Esophagus muscularis mucosa (tissue), 4 donors: Measurements from ENCODE around the gene GUCA2A. TPM values are rescaled to one million over a fixed set of nuclear protein-coding genes. Genes with fewer than 3 reads are reported as not detected.

ENCODE experiments used
- DNase-seq: peaks from one replicate; pipeline ENCODE4 v3.0.0-alpha.2; 2017; ENCODE audit errors: extremely low spot score
- H3K27ac ChIP-seq, 4 donors: fragments of 200-600 bp; sonication (generic); replicated peaks in 1 of 4; 1 replicate in 3 of 4; 2 replicates in 1 of 4; pipeline ENCODE4 v1.5.1; 2016 to 2019; ENCODE audit warnings: mild to moderate bottlenecking in 1 of 4
- H3K27me3 ChIP-seq, 4 donors: fragments of 200-600 bp; sonication (generic); one replicate each; pipeline versions ENCODE4 v1.5.1 to v1.6.0; 2016 to 2019
- H3K36me3 ChIP-seq, 4 donors: fragments of 200-600 bp; sonication (generic); one replicate each; pipeline ENCODE4 v1.5.1; 2016 to 2019
- H3K4me1 ChIP-seq, 4 donors: fragments of 200-600 bp; sonication (generic); one replicate each; pipeline ENCODE4 v1.5.1; 2016 to 2019
- H3K4me3 ChIP-seq, 4 donors: fragments of 200-600 bp; sonication (generic); 1 replicate in 2 of 4; 2 replicates in 2 of 4; pipeline ENCODE4 v1.5.1; 2016 to 2019; ENCODE audit warnings: mild to moderate bottlenecking in 4 of 4, moderate library complexity in 1 of 4
- H3K9me3 ChIP-seq, 4 donors: fragments of 200-600 bp; sonication (generic); 1 replicate in 3 of 4; 2 replicates in 1 of 4; pipeline ENCODE4 v1.5.1; 2016 to 2019
- EP300 ChIP-seq: sonication (generic); formaldehyde crosslinking; IDR thresholded peaks from one replicate; pipeline ENCODE4 v1.6.1; 2017; ENCODE audit warnings: antibody characterized with exemption
- POLR2A ChIP-seq: fragments of 450-650 bp; IDR thresholded peaks from one replicate; pipeline ENCODE4 v1.6.1; 2017; ENCODE audit warnings: antibody characterized with exemption, moderate library complexity, mild to moderate bottlenecking, low read depth
- POLR2AphosphoS5 ChIP-seq, 2 donors: sonication (generic); formaldehyde crosslinking; IDR thresholded peaks; one replicate each; pipeline ENCODE4 v1.6.1; 2017; ENCODE audit warnings: antibody characterized with exemption in 2 of 2
- WGBS: methylation state at CpG from one replicate; pipeline ENCODE4 v1.1.5; 2018; 5-methylcytosine and 5-hydroxymethylcytosine counted together
- intact Hi-C: fragments of 100-400 bp; cut with DNase I; formaldehyde crosslinking; loops from one replicate; pipeline ENCODE4 v1.15.1; 2023
- total RNA-seq, 4 donors: library from RNA; depleted of rRNA; stranded (reverse); fragments of >200 nt; gene quantifications; one replicate each; pipeline versions ENCODE4 v1.1.0 to v1.2.1, GENCODE V29; 2016
- TF ChIP-seq, protein P1 (sequence below), 3 experiments: fragments of 200-600 bp in 2 of 3; fragments of 450-650 bp in 1 of 3; sonication (generic) in 2 of 3; IDR thresholded peaks; one replicate each; pipeline ENCODE4 v1.5.1; 2017 to 2019; ENCODE audit warnings: antibody characterized with exemption in 3 of 3, mild to moderate bottlenecking in 2 of 3, moderate library complexity in 1 of 3

GUCA2A gene
- total RNA-seq, 4 donors from 2014 or later = not detected

- no peak for DNase-seq
- WGBS = 89% methylated on average over 3 of the region's 3 CpGs
- Histone ChIP-seq H3K4me3 (no peak overlapping the region), H3K4me1 (peaks cover 0 to 16% (median 6%) of the 10 kb centered on the region in 4 donors), H3K27me3 (no peaks in the 10 kb centered on the region), H3K9me3 (no peaks in the 10 kb centered on the region), H3K27ac (no peak overlapping the region), H3K36me3 (peaks cover 0 to 21% (median 5%) of the 10 kb centered on the region in 4 donors)
- TF ChIP-seq, protein P1, sequence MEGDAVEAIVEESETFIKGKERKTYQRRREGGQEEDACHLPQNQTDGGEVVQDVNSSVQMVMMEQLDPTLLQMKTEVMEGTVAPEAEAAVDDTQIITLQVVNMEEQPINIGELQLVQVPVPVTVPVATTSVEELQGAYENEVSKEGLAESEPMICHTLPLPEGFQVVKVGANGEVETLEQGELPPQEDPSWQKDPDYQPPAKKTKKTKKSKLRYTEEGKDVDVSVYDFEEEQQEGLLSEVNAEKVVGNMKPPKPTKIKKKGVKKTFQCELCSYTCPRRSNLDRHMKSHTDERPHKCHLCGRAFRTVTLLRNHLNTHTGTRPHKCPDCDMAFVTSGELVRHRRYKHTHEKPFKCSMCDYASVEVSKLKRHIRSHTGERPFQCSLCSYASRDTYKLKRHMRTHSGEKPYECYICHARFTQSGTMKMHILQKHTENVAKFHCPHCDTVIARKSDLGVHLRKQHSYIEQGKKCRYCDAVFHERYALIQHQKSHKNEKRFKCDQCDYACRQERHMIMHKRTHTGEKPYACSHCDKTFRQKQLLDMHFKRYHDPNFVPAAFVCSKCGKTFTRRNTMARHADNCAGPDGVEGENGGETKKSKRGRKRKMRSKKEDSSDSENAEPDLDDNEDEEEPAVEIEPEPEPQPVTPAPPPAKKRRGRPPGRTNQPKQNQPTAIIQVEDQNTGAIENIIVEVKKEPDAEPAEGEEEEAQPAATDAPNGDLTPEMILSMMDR (IDR thresholded peaks at IDR 0.05) = no peak
- no peak for TF ChIP-seq POLR2AphosphoS5 (IDR thresholded peaks at IDR 0.05)
- no peak for TF ChIP-seq POLR2A
- no peak for TF ChIP-seq EP300
- intact Hi-C loops = no loop called here
Measured at GRCh38 chr1:42206164-42206563, 41.6 kb upstream of the GUCA2A start.

- no peak overlapping the region for H3K27ac ChIP-seq
- peaks cover 0 to 4% (median 0%) of the 10 kb centered on the region in 4 donors for H3K4me1 ChIP-seq
- no peaks in the 10 kb centered on the region for H3K9me3 ChIP-seq
- no peak for TF ChIP-seq POLR2A
- no peak for TF ChIP-seq EP300
- TF ChIP-seq POLR2AphosphoS5 (IDR thresholded peaks at IDR 0.05) = no peak
- TF ChIP-seq, protein P1 (IDR thresholded peaks at IDR 0.05) = no peak
- DNase-seq = no peak
- no peak overlapping the region for H3K4me3 ChIP-seq
- H3K36me3 ChIP-seq = peaks cover 0 to 29% (median 14%) of the 10 kb centered on the region in 4 donors
- intact Hi-C loops = no loop called here
- no peaks in the 10 kb centered on the region for H3K27me3 ChIP-seq
Measured at GRCh38 chr1:42201986-42202385, 37.4 kb upstream of the GUCA2A start.

DNA sequence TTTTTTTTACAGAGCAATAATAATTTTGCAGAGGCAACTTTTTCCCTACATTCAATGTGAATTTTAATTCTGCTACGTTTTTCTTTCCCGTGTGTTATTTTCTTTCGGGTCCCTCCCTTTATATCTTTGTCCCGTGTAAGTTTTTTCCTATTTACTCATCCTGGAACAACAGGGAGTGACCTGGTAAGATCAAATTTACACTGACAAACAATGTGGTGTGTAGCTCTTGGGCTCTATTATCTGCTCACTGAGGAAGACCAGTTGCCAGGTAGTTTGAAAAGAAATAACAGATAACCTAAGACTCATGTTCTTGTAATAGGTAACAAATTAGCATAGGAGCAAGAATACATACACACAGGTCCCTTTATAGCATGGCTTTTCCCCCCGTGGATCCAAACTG is 33.7 kb upstream of the GUCA2A start:
- Histone ChIP-seq H3K27me3 (no peaks in the 10 kb centered on the region), H3K36me3 (peaks cover 0 to 56% (median 29%) of the 10 kb centered on the region in 4 donors), H3K4me3 (no peak overlapping the region), H3K4me1 (no peaks in the 10 kb centered on the region), H3K9me3 (no peaks in the 10 kb centered on the region), H3K27ac (no peak overlapping the region)
- DNase-seq = no peak
- intact Hi-C loops = no loop called here
- no peak for TF ChIP-seq POLR2A
- no peak for TF ChIP-seq POLR2AphosphoS5 (IDR thresholded peaks at IDR 0.05)
- TF ChIP-seq, protein P1 (IDR thresholded peaks at IDR 0.05) = no peak
- TF ChIP-seq EP300 = no peak
- 92% methylated on average over 5 of the region's 5 CpGs for WGBS

- 90% methylated on average over 3 of the region's 3 CpGs for WGBS
- intact Hi-C loops = no loop called here
- Histone ChIP-seq H3K27ac (no peak overlapping the region), H3K27me3 (no peaks in the 10 kb centered on the region), H3K4me1 (no peaks in the 10 kb centered on the region), H3K36me3 (peaks cover 6 to 60% (median 31%) of the 10 kb centered on the region in 4 donors), H3K9me3 (no peaks in the 10 kb centered on the region), H3K4me3 (no peak overlapping the region)
- DNase-seq = no peak
- TF ChIP-seq EP300 (no peak), POLR2AphosphoS5 (IDR thresholded peaks at IDR 0.05) (no peak), POLR2A (no peak)
- TF ChIP-seq, protein P1 (IDR thresholded peaks at IDR 0.05) = no peak
Measured at GRCh38 chr1:42195841-42196240, 31.3 kb upstream of the GUCA2A start.

GRCh38 chr1:42192106-42192505 is 27.6 kb upstream of the GUCA2A start:
- TF ChIP-seq EP300 (no peak), POLR2AphosphoS5 (IDR thresholded peaks at IDR 0.05) (no peak), POLR2A (no peak)
- TF ChIP-seq, protein P1 (IDR thresholded peaks at IDR 0.05) = no peak
- Histone ChIP-seq H3K4me1 (no peaks in the 10 kb centered on the region), H3K36me3 (peaks cover 11 to 79% (median 51%) of the 10 kb centered on the region in 4 donors), H3K9me3 (no peaks in the 10 kb centered on the region), H3K4me3 (no peak overlapping the region), H3K27ac (no peak overlapping the region), H3K27me3 (no peaks in the 10 kb centered on the region)
- intact Hi-C loops = no loop called here
- no peak for DNase-seq
- WGBS = 90% methylated on average over 4 of the region's 4 CpGs
